NCI-H446 (cell line): ENCODE measurements around the gene ARHGEF18.
"Not testable (repeated sequence)": the region's sequence is repeated elsewhere in the genome, so short reads cannot be mapped to it uniquely, and the experiment has no call there.

Experiments
- DNase-seq, 2 experiments: peaks; one replicate each; lab custom pipeline; 2025; lab: John Stamatoyannopoulos, UW

ARHGEF18 gene

DNA sequence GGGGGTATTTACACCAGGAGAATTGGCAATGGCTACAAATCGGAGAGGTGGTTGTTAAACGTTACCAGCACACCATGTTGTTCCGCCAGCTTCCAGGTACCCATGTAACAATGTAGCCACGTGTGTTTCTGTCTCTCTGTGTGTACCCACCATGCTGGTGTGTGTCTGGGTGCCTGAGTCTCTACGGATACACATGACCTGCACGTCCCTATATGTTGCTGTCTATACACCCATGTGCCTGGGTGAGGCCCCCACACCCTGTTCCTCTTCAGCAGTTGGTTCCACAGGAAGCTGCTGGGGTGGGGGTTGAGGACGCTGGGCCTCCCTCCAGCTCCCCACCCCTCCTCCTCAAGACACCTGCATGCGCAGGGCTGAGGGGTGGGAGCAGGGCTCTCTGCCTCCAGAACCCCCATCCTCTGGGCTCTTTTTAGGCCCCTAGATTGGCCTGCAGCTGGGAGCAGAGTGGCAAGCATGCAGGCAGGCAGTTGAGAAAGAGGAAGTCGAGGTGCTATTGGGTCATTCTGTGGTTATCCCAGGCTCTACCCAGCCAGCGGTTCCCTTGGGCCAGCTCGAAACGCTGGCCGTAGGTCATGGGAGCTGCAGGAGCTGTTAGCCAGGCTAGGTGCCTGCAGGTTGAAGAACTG, at the start of gene ARHGEF18:
ARHGEF18 (plus strand) TSS at position 351 of the 644 bp plus-strand sequence. CDS start 13,954 bp downstream, outside the sequence.
- no peak for DNase-seq

DNA sequence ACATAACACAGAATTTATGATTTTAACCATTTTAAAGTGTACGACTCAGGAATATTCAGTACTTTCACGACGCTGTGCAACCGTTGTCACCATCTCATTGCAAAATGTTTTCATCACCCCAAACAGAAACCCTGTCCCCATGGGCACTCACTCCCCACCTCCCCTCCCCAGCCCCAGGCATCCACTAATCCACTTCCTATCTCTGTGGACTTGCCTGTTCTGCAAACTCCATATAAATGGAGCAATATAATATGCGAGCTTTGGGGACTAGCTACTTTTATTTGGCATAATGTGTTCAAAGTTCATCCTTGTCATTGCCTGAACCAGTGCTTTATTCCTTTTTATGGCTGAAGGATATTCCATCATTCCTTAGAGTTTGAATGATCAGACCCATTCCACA, 47.2 kb upstream of the ARHGEF18 start:
- no peak for DNase-seq

- no peak for DNase-seq
Measured at GRCh38 chr19:7303470-7303869, 45.3 kb upstream of the ARHGEF18 start.

DNA sequence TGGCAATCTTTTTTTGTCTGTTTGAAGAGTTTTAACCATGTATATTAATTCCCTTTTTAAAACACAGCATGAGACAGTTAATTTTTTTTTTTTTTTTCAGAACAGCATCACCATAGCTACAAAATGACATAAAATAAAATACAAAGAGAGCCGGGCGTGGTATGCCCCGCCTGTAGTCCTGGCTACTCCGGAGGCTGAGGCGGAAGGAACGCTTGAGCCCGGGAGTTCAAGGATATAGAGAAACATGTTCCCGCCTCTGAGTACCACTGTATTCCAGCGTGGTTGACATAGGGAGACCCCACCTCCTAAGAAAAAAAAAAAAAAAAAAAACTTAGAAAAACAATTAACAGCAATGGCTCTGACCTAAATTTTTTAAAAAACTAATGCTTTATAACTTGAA, 44.5 kb upstream of the ARHGEF18 start:
- no peak for DNase-seq

DNA sequence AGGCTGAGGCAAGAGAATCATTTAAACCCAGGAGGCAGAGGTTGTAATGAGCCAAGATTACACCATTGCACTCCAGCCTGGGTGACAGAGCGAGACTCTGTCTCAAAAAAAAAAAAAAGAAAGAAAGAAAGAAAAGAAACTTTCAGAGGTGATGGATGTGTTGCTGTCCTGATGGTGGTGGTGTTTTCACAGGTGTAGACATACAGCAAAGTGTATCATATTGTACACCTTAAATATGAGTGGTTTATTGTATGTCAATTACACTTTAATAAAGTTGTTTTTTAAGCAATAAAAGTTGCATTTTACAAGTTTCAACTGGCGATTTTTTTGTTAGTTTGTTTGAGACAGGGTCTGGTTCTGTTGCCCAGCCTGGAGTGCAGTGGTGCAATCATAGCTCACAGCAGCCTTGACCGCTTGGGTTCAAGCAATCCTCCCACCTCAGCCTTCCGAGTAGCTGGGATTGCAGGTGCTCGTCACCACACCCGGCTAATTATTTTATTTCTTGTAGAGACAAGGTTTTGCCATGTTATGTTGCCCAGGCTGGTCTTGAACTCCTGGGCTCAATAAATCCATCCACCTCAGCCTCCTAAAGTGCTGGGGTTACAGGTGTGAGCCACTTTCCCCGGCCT, 41.0 kb upstream of the ARHGEF18 start:
- no peak for DNase-seq

- not testable (repeated sequence) for DNase-seq
Measured at GRCh38 chr19:7308327-7308726, 40.4 kb upstream of the ARHGEF18 start.

DNA sequence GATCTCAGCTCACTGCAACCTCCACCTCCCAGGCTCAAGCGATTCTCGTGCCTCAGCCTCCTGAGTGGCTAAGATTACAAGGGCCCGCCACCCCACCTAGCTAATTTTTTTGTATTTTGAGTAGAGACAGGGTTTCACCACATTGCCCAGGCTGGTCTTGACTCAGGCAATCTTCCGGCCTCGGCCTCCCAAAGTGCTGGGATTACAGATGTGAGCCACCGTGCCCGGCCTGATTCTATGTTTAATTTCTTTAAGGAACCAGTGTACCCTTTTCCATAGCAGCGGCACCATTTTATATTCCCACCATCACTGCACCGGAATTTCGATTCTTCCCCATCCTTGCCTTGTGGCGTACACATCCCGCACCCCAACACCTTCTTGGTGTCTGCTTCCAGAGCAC, 36.8 kb upstream of the ARHGEF18 start:
- DNase-seq: no peak

GRCh38 chr19:7312816-7313215, 35.9 kb upstream of the ARHGEF18 start:
- DNase-seq: no peak

DNA sequence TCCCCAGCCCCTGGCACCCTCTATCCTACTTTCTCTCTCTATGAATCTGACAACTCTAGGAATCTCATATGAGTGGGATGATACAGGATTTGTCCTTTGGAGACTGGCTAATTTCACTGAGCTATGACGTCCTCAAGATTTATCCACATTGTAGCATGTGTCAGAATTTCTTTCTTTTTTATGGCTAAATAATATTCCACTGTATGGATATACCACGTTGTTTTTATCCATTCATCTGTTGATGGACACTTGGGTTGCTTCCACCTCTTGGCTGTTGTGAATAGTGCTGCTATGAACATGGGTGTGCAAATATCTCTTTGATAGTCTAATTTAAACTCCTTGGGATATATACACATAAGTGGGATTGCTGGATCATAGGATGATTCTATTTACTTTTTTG, 30.6 kb upstream of the ARHGEF18 start:
- DNase-seq: no peak

GRCh38 chr19:7326105-7326877, 22.4 kb upstream of the ARHGEF18 start:
- DNase-seq: no peak

GRCh38 chr19:7327802-7328201, 20.9 kb upstream of the ARHGEF18 start:
- no peak for DNase-seq

- no peak for DNase-seq
Measured at GRCh38 chr19:7328647-7329046, 20.1 kb upstream of the ARHGEF18 start.

- DNase-seq: no peak
Measured at GRCh38 chr19:7331446-7331845, 17.3 kb upstream of the ARHGEF18 start.

GRCh38 chr19:7333198-7334118, 15.3 kb upstream of the ARHGEF18 start:
- no peak for DNase-seq

DNA sequence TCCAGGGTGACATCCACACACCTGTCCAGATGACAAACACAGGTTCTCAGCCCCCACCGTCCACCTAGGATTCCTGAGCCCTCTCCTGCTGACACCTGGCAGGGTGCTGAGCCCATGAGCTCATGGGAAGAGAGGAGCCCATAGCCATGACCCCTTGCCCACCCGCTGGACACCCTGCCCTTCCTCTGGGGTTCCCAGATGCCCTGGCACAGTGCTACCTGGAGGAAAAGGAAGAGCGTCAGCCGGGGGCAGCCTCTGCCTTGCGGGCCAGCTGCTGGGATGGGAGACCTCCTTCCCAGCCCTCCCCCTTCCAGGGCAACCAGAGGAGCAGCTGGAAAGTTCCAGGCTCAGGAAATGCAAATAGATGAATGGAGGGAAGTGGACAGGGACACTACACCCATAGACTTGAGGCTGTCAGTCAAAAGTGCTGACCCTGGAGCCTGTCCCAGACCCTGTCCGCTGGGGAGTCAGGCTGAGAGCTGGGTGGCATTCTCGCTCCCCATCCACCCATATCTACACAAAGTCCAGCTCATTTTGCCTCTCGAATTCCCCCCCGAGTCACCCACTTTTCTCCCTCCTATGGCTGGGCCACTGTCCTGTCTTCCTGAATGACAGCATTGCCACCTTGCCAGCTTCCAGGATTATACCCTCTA, 12.3 kb upstream of the ARHGEF18 start:
- DNase-seq: no peak

- no peak for DNase-seq
Measured at GRCh38 chr19:7337380-7338194, 11.2 kb upstream of the ARHGEF18 start.

GRCh38 chr19:7340959-7341837, 7.5 kb upstream of the ARHGEF18 start:
- DNase-seq: peak; percentile 72

DNA sequence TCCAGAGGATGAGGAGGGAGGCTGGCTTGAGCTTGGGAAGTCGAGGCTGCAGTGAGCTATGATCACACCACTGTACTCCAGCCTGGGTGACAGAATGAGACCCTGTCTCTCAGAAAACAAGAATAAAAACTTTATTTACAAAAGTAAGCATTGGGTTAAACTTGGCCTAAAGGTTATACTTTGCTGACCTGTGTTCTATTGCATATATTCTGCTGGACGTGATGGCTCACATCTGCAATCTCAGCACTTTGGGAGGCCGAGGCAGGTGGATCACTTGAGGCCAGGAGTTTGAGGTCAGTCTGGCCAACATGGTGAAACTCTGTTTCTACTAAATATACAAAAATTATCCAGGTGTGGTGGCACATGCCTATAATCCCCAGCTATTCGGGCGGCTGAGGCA, 6.6 kb upstream of the ARHGEF18 start:
- no peak for DNase-seq

DNA sequence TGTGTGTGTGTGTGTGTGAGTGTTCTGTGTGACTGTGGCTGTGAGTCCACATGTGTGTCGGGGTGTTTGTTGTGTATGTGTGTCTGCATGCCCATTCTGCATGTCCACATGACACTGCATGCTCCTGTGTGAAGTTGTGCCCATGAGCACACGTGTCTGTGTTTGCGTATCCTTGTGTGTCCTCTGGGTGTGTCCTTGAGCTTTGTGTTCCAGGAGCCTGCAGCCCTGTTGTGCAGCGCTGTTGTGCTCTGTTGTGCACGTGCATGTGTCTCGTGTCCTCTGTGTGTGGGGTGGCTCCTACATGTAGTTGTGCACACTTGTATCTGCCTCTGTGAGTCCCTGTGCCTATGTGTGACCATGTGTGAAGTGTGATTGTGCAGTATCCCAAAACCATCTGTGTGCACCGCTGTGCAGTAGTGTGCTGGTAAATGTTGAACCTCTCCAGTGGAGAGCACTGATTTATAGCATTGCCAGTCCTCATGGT, 2.2 kb upstream of the ARHGEF18 start:
- DNase-seq: no peak
